ENCODE data around the gene RNF112. TPM values are rescaled to one million over a fixed set of nuclear protein-coding genes. Genes with fewer than 3 reads are reported as not detected.

Gene RNF112
- total and polyA plus RNA-seq, 2 of the 8 experiments (the other 6 are each of a cell fraction or from before 2014, with no cell fraction given), result 1.1 to 2.2 TPM

GRCh38 chr17:19366637-19366972 is 44.4 kb upstream of the RNF112 start:
- Histone ChIP-seq H2AFZ (ENCODE audit: low read length) (no peak overlapping the region), H2BK5ac (ENCODE audit: low read depth, low read length) (no peak overlapping the region; the same call in 1 of the 2 replicates), H3K4me1 (replicated peaks in 1 of 4; ENCODE audit: control insufficient read depth in 3 of 4, insufficient read depth in 4 of 4, low read length in 3 of 4) (peaks cover 0 to 9% (median 3%) of the 10 kb centered on the region in 4 experiments; a peak in 4 of 7 replicates), H2BK20ac (ENCODE audit: low read length) (no peak overlapping the region), H3K4me3 (ENCODE audit: extremely low read depth in 1 of 4, insufficient read depth in 2 of 4, low read depth in 3 of 4, low read length in 4 of 4) (no peak overlapping the region), H3K9ac (replicated peaks in 1 of 4; ENCODE audit: extremely low read depth in 1 of 4, low read depth in 3 of 4, low read length in 3 of 4) (no peak overlapping the region), H3K23me2 (ENCODE audit: low read depth, low read length) (peaks cover 6% of the 10 kb centered on the region; the same call in 1 of the 2 replicates), H2AK5ac (ENCODE audit: low read depth, low read length) (no peak overlapping the region), H3K23ac (ENCODE audit: insufficient read length) (no peak overlapping the region), H2BK12ac (ENCODE audit: low read depth, low read length) (no peak overlapping the region), H3K79me1 (ENCODE audit: low read depth, low read length) (no peaks in the 10 kb centered on the region), H4K8ac (ENCODE audit: extremely low read depth, insufficient read depth, low read length) (no peak overlapping the region), H3K56ac (replicated peaks; ENCODE audit: insufficient read length, low read depth, low read length) (no peak overlapping the region), H3K27ac (ENCODE audit: low read depth, low read length) (no peak overlapping the region), H4K20me1 (replicated peaks in 1 of 2; ENCODE audit: control insufficient read depth in 1 of 2, insufficient read depth in 2 of 2, low read length in 2 of 2) (no peaks in the 10 kb centered on the region), H2BK120ac (replicated peaks; ENCODE audit: low read depth, low read length) (no peak overlapping the region), H4K91ac (replicated peaks; ENCODE audit: insufficient read length, low read length) (no peak overlapping the region), H3K14ac (ENCODE audit: insufficient read length) (no peak overlapping the region), H3K9me3 (ENCODE audit: insufficient read depth in 2 of 2, low read depth in 1 of 2, low read length in 1 of 2) (no peaks in the 10 kb centered on the region), H3K18ac (ENCODE audit: extremely low read depth, low read length) (no peak overlapping the region), H3K79me2 (ENCODE audit: control insufficient read depth in 1 of 2, insufficient read depth in 2 of 2, low read length in 2 of 2) (no peaks in the 10 kb centered on the region), H3K4me2 (ENCODE audit: insufficient read depth in 1 of 2, low read depth in 2 of 2, low read length in 2 of 2) (no peak overlapping the region), H3K36me3 (ENCODE audit: control insufficient read depth in 2 of 4, insufficient read depth in 4 of 4, low read length in 3 of 4) (no peaks in the 10 kb centered on the region), H4K5ac (ENCODE audit: insufficient read length, low read depth, low read length) (no peak overlapping the region), H2BK15ac (ENCODE audit: low read length) (no peak overlapping the region), H3K27me3 (replicated peaks in 1 of 4; ENCODE audit: control insufficient read depth in 3 of 4, extremely low read depth in 1 of 4, insufficient read depth in 3 of 4, low read length in 3 of 4) (no peaks in the 10 kb centered on the region; a peak in 1 of 7 replicates), H3K4ac (replicated peaks; ENCODE audit: insufficient read length, low read depth, low read length) (no peak overlapping the region)
- WGBS, 2 experiments (ENCODE audit: extremely low coverage in 1 of 2, insufficient coverage in 1 of 2, insufficient read length in 1 of 2, insufficient replicate concordance in 2 of 2, low coverage in 1 of 2, low lambda C conversion rate in 2 of 2, missing lambda C conversion rate in 1 of 2), result 92% methylated on average over 5 of the region's 5 CpGs; no CpG with 5 or more reads in 1 of the 2 experiments
- no peak for TF ChIP-seq EGR1 (IDR thresholded peaks at IDR 0.05; ENCODE audit: borderline replicate concordance, low read depth, low read length)
- TF ChIP-seq GTF2F1 (IDR thresholded peaks at IDR 0.05; ENCODE audit: borderline replicate concordance, low read depth, low read length), result no peak
- no peak for TF ChIP-seq CHD1 (IDR thresholded peaks at IDR 0.05; ENCODE audit: low read depth, low read length)
- POLR2A ChIA-PET (ENCODE audit: partially characterized antibody), result interaction anchor here (6.2 kb wide), 1 partner anchor 12 kb away, joined by 32 read pairs; the partner anchor contains the start of gene MAPK7
- FAIRE-seq (no peak), DNase-seq (ENCODE audit: low read depth in 1 of 2, low spot score in 2 of 2) (no peak)
- CTCF ChIA-PET (ENCODE audit: partially characterized antibody), result interaction anchor here (1.1 to 6.7 kb wide), 6 partner anchors 14 to 396 kb away, joined by 3 to 66 read pairs (median 6); no protein-coding TSS in a partner anchor

All from H1 (cell line).